OCI-LY7 (cell line): ENCODE results near the gene ASB4.

ENCODE experiments used
- EZH2phosphoT487 ChIP-seq: fragments of 200-600 bp; sonication (generic); IDR thresholded peaks from 2 replicates; pipeline ENCODE4 v1.6.1; 2018; ENCODE audit warnings: low read depth, borderline replicate concordance, mild to moderate bottlenecking, mixed run types, antibody characterized with exemption, low read length, moderate library complexity, mixed read lengths
- TF ChIP-seq, protein P1 (sequence below): fragments of 200-600 bp; sonication (generic); conservative IDR thresholded peaks from 2 replicates; pipeline ENCODE4 v1.5.1; 2014; ENCODE audit warnings: mild to moderate bottlenecking, antibody characterized with exemption, low read length, moderate library complexity, mixed read lengths

DNA sequence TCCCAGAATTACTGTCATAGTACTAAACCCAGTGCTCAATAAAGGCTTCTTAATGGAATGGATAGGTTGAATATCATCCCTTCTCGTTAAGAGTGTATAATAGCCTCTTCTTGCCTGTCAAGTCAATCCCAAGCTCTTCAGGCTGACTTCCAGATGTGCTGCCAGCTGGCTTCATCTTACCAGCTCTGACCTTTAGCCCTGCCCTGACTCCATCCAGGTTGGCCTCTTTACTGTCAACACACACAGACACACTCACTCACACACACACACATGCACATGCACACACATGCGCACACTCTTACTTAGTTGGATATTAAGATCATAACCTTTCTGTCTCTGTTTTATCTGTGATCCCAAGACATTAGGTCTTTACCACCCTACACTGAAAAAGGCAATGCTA is 49.1 kb downstream of the ASB4 start:
- TF ChIP-seq, protein P1, sequence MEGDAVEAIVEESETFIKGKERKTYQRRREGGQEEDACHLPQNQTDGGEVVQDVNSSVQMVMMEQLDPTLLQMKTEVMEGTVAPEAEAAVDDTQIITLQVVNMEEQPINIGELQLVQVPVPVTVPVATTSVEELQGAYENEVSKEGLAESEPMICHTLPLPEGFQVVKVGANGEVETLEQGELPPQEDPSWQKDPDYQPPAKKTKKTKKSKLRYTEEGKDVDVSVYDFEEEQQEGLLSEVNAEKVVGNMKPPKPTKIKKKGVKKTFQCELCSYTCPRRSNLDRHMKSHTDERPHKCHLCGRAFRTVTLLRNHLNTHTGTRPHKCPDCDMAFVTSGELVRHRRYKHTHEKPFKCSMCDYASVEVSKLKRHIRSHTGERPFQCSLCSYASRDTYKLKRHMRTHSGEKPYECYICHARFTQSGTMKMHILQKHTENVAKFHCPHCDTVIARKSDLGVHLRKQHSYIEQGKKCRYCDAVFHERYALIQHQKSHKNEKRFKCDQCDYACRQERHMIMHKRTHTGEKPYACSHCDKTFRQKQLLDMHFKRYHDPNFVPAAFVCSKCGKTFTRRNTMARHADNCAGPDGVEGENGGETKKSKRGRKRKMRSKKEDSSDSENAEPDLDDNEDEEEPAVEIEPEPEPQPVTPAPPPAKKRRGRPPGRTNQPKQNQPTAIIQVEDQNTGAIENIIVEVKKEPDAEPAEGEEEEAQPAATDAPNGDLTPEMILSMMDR = no peak
- no peak for TF ChIP-seq EZH2phosphoT487
